Panc1 (cell line): ENCODE results near the gene RERGL. TPM values are rescaled to one million over a fixed set of nuclear protein-coding genes. Genes with fewer than 3 reads are reported as not detected.

Experiments
- ATAC-seq: fragments of 200-7000 bp; cut with Tn5 transposase; 2 replicates; pipeline ENCODE4 v1.9.1; 2020; ENCODE audit warnings: mild to moderate bottlenecking, moderate library complexity
- Bru-seq: library from RNA; stranded (reverse); fragments of 400-500 nt; gene quantifications from one replicate; lab custom pipeline; 2021; lab: Mats Ljungman, UMichigan
- BruChase-seq, 2 experiments: library from RNA; stranded (reverse); fragments of 400-500 nt; gene quantifications; one replicate each; lab custom pipeline; 2021; lab: Mats Ljungman, UMichigan
- BruUV-seq: library from RNA; stranded (reverse); fragments of 400-500 nt; replicated peaks from 2 replicates; lab custom pipeline; 2021; lab: Mats Ljungman, UMichigan
- CTCF ChIA-PET: fragments of 300-600 bp; sonication (Branson Sonifier 250); formaldehyde crosslinking; loops from one replicate; lab custom pipeline; 2022; ENCODE audit warnings: antibody characterized with exemption; lab: Charles Lee
- POLR2A ChIA-PET: fragments of 300-600 bp; sonication (Branson Sonifier 250); formaldehyde crosslinking; loops from one replicate; lab custom pipeline; 2022; ENCODE audit warnings: antibody characterized with exemption; lab: Charles Lee
- DNase-seq: peaks from one replicate; pipeline ENCODE4 v3.0.0-alpha.2; 2010; ENCODE audit warnings: low read depth, low spot score
- H3K27ac ChIP-seq: 2 replicates; pipeline ENCODE4 v1.5.1; 2011; ENCODE audit warnings: mild to moderate bottlenecking, low read length, inconsistent platforms
- H3K27me3 ChIP-seq: fragments of 200-500 bp; sonication (Bioruptor generic); 2 replicates; pipeline ENCODE4 v1.6.0; 2014; ENCODE audit warnings: low read length, inconsistent platforms; ENCODE audit not compliant: control insufficient read depth, insufficient read depth
- H3K36me3 ChIP-seq: fragments of 200-500 bp; sonication (Bioruptor generic); 2 replicates; pipeline ENCODE4 v1.5.1; 2014; ENCODE audit warnings: inconsistent platforms, mild to moderate bottlenecking, low read length, moderate library complexity; ENCODE audit not compliant: control insufficient read depth, insufficient read depth
- H3K4me1 ChIP-seq: 2 replicates; pipeline ENCODE4 v1.5.1; 2011; ENCODE audit warnings: inconsistent platforms, mild to moderate bottlenecking, low read length, moderate library complexity; ENCODE audit not compliant: control insufficient read depth, insufficient read depth
- H3K4me3 ChIP-seq, 2 experiments: 2 replicates each; pipeline ENCODE4 v1.5.1; 2011 to 2012; ENCODE audit warnings: low read depth in 2 of 2, low read length in 2 of 2, mild to moderate bottlenecking in 2 of 2, inconsistent platforms in 1 of 2, moderate library complexity in 1 of 2
- H3K9me3 ChIP-seq: fragments of 200-500 bp; sonication (Bioruptor generic); 2 replicates; pipeline ENCODE4 v1.5.1; 2014; ENCODE audit warnings: low read depth, mild to moderate bottlenecking, inconsistent platforms, low read length, moderate library complexity; ENCODE audit not compliant: control insufficient read depth, insufficient read depth
- POLR2AphosphoS5 ChIP-seq: IDR thresholded peaks from 2 replicates; pipeline ENCODE4 v1.6.1; 2012; ENCODE audit warnings: mild to moderate bottlenecking, low read depth, low read length, moderate library complexity
- SIN3A ChIP-seq: IDR thresholded peaks from 2 replicates; pipeline ENCODE4 v1.6.1; 2012; ENCODE audit warnings: low read depth, mild to moderate bottlenecking, low read length, moderate library complexity, borderline replicate concordance; ENCODE audit not compliant: insufficient read depth
- TCF7L2 ChIP-seq: IDR thresholded peaks from 2 replicates; pipeline ENCODE4 v1.6.1; 2011; ENCODE audit warnings: mild to moderate bottlenecking, low read depth, low read length, inconsistent platforms
- in situ Hi-C: cut with HindIII; loops from 2 replicates; pipeline ENCODE4 v1.10.0; 2016; ENCODE audit warnings: low sequenced_read_pairs, low pct_unique_long_range_greater_than_20kb
- intact Hi-C: fragments of 100-400 bp; cut with micrococcal nuclease; formaldehyde crosslinking; loops from one replicate; pipeline ENCODE4 v1.10.0; 2022; ENCODE audit not compliant: unreplicated experiment
- long read RNA-seq: library from polyadenylated mRNA; unstranded; transcript quantifications from one replicate; pipeline ENCODE4 v2.0.0, GENCODE V29; 2021; ENCODE audit not compliant: unreplicated experiment
- polyA plus RNA-seq: library from polyadenylated mRNA; unstranded; fragments of >200 nt; gene quantifications from one replicate; pipeline ENCODE4 v1.2.1, GENCODE V29; 2012; ENCODE audit warnings: missing spikeins; ENCODE audit not compliant: insufficient read length
- total RNA-seq: library from RNA; stranded (reverse); gene quantifications from one replicate; pipeline ENCODE4 v1.2.1, GENCODE V29; 2021; ENCODE audit not compliant: unreplicated experiment
- TF ChIP-seq, protein P1 (sequence below), 2 experiments: IDR thresholded peaks; 2 replicates each; pipeline ENCODE4 v1.6.1; 2011 to 2012; ENCODE audit warnings: low read depth in 2 of 2, control low read depth in 1 of 2, low read length in 1 of 2, mild to moderate bottlenecking in 1 of 2, moderate library complexity in 1 of 2; ENCODE audit not compliant: insufficient read depth in 1 of 2
- TF ChIP-seq, protein P2 (sequence below): fragments of 450-650 bp; IDR thresholded peaks from 2 replicates; pipeline ENCODE4 v1.5.1; 2017; ENCODE audit warnings: mild to moderate bottlenecking

RERGL gene, protein sequence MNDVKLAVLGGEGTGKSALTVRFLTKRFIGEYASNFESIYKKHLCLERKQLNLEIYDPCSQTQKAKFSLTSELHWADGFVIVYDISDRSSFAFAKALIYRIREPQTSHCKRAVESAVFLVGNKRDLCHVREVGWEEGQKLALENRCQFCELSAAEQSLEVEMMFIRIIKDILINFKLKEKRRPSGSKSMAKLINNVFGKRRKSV
- total RNA-seq (not detected), Bru-seq, nascent RNA (not detected), BruChase-seq, experiment 1, labeled RNA remaining after a 2-hour chase (not detected), BruChase-seq, experiment 2, labeled RNA remaining after a 6-hour chase (not detected)
- not detected for polyA plus RNA-seq
- long read RNA-seq = 0 reads

DNA sequence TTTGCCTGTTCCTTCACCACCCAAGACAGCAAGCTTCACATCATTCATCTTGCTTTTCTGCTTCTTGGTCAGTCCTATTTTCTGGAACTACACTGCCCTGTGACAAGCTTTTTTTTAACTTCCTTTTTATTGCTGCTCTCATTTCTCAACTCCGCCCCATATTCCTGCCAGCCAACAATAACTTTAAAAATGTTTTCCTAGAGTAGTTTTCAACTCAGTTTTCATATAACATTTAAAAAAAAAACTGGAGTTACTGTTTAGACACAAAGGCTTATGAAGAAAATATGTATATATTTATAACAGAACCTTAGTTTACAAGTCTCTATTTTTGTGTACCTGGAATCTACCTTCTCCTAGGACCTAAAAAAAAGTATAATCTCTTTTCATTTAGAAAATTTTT is at the start of gene RERGL:
Gene RERGL (minus strand): TSS at position 101 of the 400 bp plus-strand sequence. CDS start 53 bp downstream, at position 48.
- intact Hi-C loops (no loop called here), in situ Hi-C loops (no loop called here)
- no peak within 1 kb of the TSS for H3K4me3 ChIP-seq
- POLR2A ChIA-PET = no interaction called here
- no peaks in the 10 kb centered on the region for H3K4me1 ChIP-seq
- no peak for DNase-seq
- H3K36me3 ChIP-seq = no peaks in the 10 kb centered on the region
- no TSS peak for BruUV-seq
- no peaks in the 10 kb centered on the region for H3K9me3 ChIP-seq
- no peaks in the 10 kb centered on the region for H3K27me3 ChIP-seq
- no peak within 1 kb of the TSS for H3K27ac ChIP-seq
- CTCF ChIA-PET = no interaction called here
- TF ChIP-seq, protein P1, sequence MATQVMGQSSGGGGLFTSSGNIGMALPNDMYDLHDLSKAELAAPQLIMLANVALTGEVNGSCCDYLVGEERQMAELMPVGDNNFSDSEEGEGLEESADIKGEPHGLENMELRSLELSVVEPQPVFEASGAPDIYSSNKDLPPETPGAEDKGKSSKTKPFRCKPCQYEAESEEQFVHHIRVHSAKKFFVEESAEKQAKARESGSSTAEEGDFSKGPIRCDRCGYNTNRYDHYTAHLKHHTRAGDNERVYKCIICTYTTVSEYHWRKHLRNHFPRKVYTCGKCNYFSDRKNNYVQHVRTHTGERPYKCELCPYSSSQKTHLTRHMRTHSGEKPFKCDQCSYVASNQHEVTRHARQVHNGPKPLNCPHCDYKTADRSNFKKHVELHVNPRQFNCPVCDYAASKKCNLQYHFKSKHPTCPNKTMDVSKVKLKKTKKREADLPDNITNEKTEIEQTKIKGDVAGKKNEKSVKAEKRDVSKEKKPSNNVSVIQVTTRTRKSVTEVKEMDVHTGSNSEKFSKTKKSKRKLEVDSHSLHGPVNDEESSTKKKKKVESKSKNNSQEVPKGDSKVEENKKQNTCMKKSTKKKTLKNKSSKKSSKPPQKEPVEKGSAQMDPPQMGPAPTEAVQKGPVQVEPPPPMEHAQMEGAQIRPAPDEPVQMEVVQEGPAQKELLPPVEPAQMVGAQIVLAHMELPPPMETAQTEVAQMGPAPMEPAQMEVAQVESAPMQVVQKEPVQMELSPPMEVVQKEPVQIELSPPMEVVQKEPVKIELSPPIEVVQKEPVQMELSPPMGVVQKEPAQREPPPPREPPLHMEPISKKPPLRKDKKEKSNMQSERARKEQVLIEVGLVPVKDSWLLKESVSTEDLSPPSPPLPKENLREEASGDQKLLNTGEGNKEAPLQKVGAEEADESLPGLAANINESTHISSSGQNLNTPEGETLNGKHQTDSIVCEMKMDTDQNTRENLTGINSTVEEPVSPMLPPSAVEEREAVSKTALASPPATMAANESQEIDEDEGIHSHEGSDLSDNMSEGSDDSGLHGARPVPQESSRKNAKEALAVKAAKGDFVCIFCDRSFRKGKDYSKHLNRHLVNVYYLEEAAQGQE (IDR thresholded peaks at IDR 0.05; ENCODE audit: insufficient read depth in 1 of 2, low read depth in 2 of 2, low read length in 1 of 2) = no peak
- TF ChIP-seq POLR2AphosphoS5 (no peak), SIN3A (no peak), TCF7L2 (no peak)
- TF ChIP-seq, protein P2, sequence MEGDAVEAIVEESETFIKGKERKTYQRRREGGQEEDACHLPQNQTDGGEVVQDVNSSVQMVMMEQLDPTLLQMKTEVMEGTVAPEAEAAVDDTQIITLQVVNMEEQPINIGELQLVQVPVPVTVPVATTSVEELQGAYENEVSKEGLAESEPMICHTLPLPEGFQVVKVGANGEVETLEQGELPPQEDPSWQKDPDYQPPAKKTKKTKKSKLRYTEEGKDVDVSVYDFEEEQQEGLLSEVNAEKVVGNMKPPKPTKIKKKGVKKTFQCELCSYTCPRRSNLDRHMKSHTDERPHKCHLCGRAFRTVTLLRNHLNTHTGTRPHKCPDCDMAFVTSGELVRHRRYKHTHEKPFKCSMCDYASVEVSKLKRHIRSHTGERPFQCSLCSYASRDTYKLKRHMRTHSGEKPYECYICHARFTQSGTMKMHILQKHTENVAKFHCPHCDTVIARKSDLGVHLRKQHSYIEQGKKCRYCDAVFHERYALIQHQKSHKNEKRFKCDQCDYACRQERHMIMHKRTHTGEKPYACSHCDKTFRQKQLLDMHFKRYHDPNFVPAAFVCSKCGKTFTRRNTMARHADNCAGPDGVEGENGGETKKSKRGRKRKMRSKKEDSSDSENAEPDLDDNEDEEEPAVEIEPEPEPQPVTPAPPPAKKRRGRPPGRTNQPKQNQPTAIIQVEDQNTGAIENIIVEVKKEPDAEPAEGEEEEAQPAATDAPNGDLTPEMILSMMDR = no peak
- ATAC-seq = no peak

DNA sequence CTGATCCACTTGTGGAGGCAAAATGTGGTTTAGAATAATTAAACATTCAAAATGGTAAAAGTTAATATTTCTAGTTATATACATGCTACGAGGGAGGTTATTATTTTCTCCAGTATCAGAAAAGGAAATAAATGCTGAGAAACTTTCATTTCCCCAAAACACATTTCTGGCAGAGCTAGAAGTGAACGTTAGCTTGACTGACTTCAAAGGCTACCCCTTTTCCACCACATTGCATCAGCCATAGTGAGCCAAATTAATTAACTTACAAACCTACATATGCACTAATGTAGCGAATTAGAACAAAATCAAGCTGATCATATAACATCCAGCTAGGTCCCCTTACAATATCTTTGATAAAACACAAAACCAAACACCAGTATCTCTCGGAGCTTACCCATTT is 49.3 kb upstream of the RERGL start:
- DNase-seq (no peak), ATAC-seq (no peak)
- Histone ChIP-seq H3K36me3 (no peaks in the 10 kb centered on the region), H3K4me3 (no peak overlapping the region), H3K4me1 (no peaks in the 10 kb centered on the region; the same call in 1 of the 2 replicates), H3K27me3 (no peaks in the 10 kb centered on the region), H3K9me3 (no peaks in the 10 kb centered on the region), H3K27ac (no peak overlapping the region)
- intact Hi-C loops = no loop called here
- BruUV-seq = no TSS peak
- TF ChIP-seq SIN3A = no peak
- no peak for TF ChIP-seq POLR2AphosphoS5
- no peak for TF ChIP-seq TCF7L2
- TF ChIP-seq, protein P2 = no peak
- TF ChIP-seq, protein P1 (IDR thresholded peaks at IDR 0.05; ENCODE audit: insufficient read depth in 1 of 2, low read depth in 2 of 2, low read length in 1 of 2) = no peak
- POLR2A ChIA-PET = no interaction called here
- in situ Hi-C loops = no loop called here
- CTCF ChIA-PET = no interaction called here
